ENCODE results near the gene MAN1C1. TPM values are rescaled to one million over a fixed set of nuclear protein-coding genes. Genes with fewer than 3 reads are reported as not detected.

MAN1C1 gene
- polyA plus RNA-seq, 1 donor from 2014 or later: 1.3 TPM

- TF ChIP-seq EP300 (conservative IDR thresholded peaks at IDR 0.05; ENCODE audit: poor library complexity, severe bottlenecking): no peak
- no peak for TF ChIP-seq EZH2 (IDR thresholded peaks at IDR 0.05; ENCODE audit: borderline replicate concordance, insufficient read depth, low read length, poor library complexity, severe bottlenecking)
- no peak for TF ChIP-seq REST (IDR thresholded peaks at IDR 0.05; ENCODE audit: borderline replicate concordance)
- no peak overlapping the region for H3K4me3 ChIP-seq (ENCODE audit: low read length)
- no peaks in the 10 kb centered on the region for H3K79me2 ChIP-seq (replicated peaks; ENCODE audit: insufficient read depth, low read length)
- no peaks in the 10 kb centered on the region for H4K20me1 ChIP-seq (ENCODE audit: insufficient read depth)
- H3K27me3 ChIP-seq (ENCODE audit: insufficient read depth, low read depth, low read length): no peaks in the 10 kb centered on the region
- no peak overlapping the region for H3K9ac ChIP-seq (ENCODE audit: low read length)
- H3K27ac ChIP-seq (ENCODE audit: low read length): no peak overlapping the region
- no peaks in the 10 kb centered on the region for H3K36me3 ChIP-seq (ENCODE audit: insufficient read depth, low read length)
- no peaks in the 10 kb centered on the region for H3K9me3 ChIP-seq (ENCODE audit: low read length)
- no peaks in the 10 kb centered on the region for H3F3A ChIP-seq (ENCODE audit: insufficient read depth, low read length, poor library complexity, severe bottlenecking)
- H2AFZ ChIP-seq (ENCODE audit: low read depth, low read length): no peak overlapping the region
- no peaks in the 10 kb centered on the region for H3K9me2 ChIP-seq (ENCODE audit: insufficient read depth, low read length)
- H3K4me2 ChIP-seq (ENCODE audit: low read length): no peak overlapping the region
These were observed 154.9 kb downstream of the MAN1C1 start for GRCh38 chr1:25771221-25772114.

GRCh38 chr1:25772164-25772563, 155.6 kb downstream of the MAN1C1 start:
- Histone ChIP-seq H3K4me3 (ENCODE audit: low read length) (no peak overlapping the region), H4K20me1 (ENCODE audit: insufficient read depth) (no peaks in the 10 kb centered on the region), H2AFZ (ENCODE audit: low read depth, low read length) (no peak overlapping the region), H3K9me2 (ENCODE audit: insufficient read depth, low read length) (no peaks in the 10 kb centered on the region), H3K36me3 (ENCODE audit: insufficient read depth, low read length) (no peaks in the 10 kb centered on the region), H3F3A (ENCODE audit: insufficient read depth, low read length, poor library complexity, severe bottlenecking) (no peaks in the 10 kb centered on the region), H3K79me2 (replicated peaks; ENCODE audit: insufficient read depth, low read length) (no peaks in the 10 kb centered on the region), H3K9me3 (ENCODE audit: low read length) (no peaks in the 10 kb centered on the region), H3K27me3 (ENCODE audit: insufficient read depth, low read depth, low read length) (no peaks in the 10 kb centered on the region), H3K27ac (ENCODE audit: low read length) (no peak overlapping the region), H3K4me2 (ENCODE audit: low read length) (no peak overlapping the region), H3K9ac (ENCODE audit: low read length) (no peak overlapping the region)
- no peak for TF ChIP-seq CTCF (IDR thresholded peaks at IDR 0.05; ENCODE audit: poor library complexity, severe bottlenecking)
- TF ChIP-seq MXI1 (conservative IDR thresholded peaks at IDR 0.05; ENCODE audit: poor library complexity, severe bottlenecking): no peak
- no peak for TF ChIP-seq EP300 (conservative IDR thresholded peaks at IDR 0.05; ENCODE audit: poor library complexity, severe bottlenecking)
- TF ChIP-seq EZH2 (IDR thresholded peaks at IDR 0.05; ENCODE audit: borderline replicate concordance, insufficient read depth, low read length, poor library complexity, severe bottlenecking): no peak
- TF ChIP-seq REST (IDR thresholded peaks at IDR 0.05; ENCODE audit: borderline replicate concordance): no peak
- no peak for TF ChIP-seq SMC3 (conservative IDR thresholded peaks at IDR 0.05; ENCODE audit: poor library complexity)
- TF ChIP-seq RAD21 (conservative IDR thresholded peaks at IDR 0.05): no peak
- TF ChIP-seq TAF1 (IDR thresholded peaks at IDR 0.05; ENCODE audit: low read depth): no peak
- no peak for TF ChIP-seq POLR2AphosphoS5 (IDR thresholded peaks at IDR 0.05)
